Adrenal gland (tissue), 12 donors: ENCODE measurements around the gene PLS1. TPM values are rescaled to one million over a fixed set of nuclear protein-coding genes. Genes with fewer than 3 reads are reported as not detected.

Source experiments
- DNase-seq, 7 donors: peaks; one replicate each; pipeline ENCODE4 v3.0.0-alpha.2; 2019 to 2020
- H3K27ac ChIP-seq, 5 donors: fragments of 200-600 bp; sonication (generic) in 4 of 5; 1 replicate in 3 of 5; 2 replicates in 2 of 5; pipeline versions ENCODE4 v1.5.1 to v1.8.0; 2016 to 2020; ENCODE audit warnings: mild to moderate bottlenecking in 1 of 5
- H3K27me3 ChIP-seq: fragments of 200-600 bp; 2 replicates; pipeline ENCODE4 v1.8.0; 2021
- H3K36me3 ChIP-seq, 2 donors: fragments of 200-600 bp; replicated peaks in 1 of 2; 1 replicate in 1 of 2; 2 replicates in 1 of 2; pipeline versions ENCODE4 v1.5.1 to v1.8.0; 2018 to 2022
- H3K4me1 ChIP-seq, 2 donors: fragments of 200-600 bp; replicated peaks in 1 of 2; 1 replicate in 1 of 2; 2 replicates in 1 of 2; pipeline versions ENCODE4 v1.5.1 to v1.8.0; 2018 to 2021
- H3K4me3 ChIP-seq, 4 donors: fragments of 200-600 bp; sonication (generic) in 3 of 4; one replicate each; pipeline ENCODE4 v1.5.1; 2016 to 2018
- H3K9me3 ChIP-seq, 3 donors: fragments of 200-600 bp; sonication (generic) in 1 of 3; replicated peaks in 1 of 3; 1 replicate in 2 of 3; 2 replicates in 1 of 3; pipeline versions ENCODE4 v1.5.1 to v1.8.0; 2016 to 2021
- POLR2A ChIP-seq, 2 donors: fragments of 450-650 bp; IDR thresholded peaks; one replicate each; pipeline ENCODE4 v1.6.1; 2017; ENCODE audit warnings: antibody characterized with exemption in 2 of 2, mild to moderate bottlenecking in 2 of 2, moderate library complexity in 1 of 2
- WGBS, 4 donors: extraction: QIAGEN DNeasy Blood & Tissue Kit in 2 of 4; methylation state at CpG; one replicate each; pipeline versions ENCODE4 v1.1.5 to v1.1.7; 2013 to 2017; 5-methylcytosine and 5-hydroxymethylcytosine counted together
- intact Hi-C, 2 donors: fragments of 100-400 bp; cut with DNase I; formaldehyde crosslinking; loops; one replicate each; pipeline versions ENCODE4 v1.14.1 to v1.15.0; 2022 to 2023
- polyA plus RNA-seq, 3 donors: library from polyadenylated mRNA; stranded (reverse); fragments of 200-250 nt in 2 of 3; fragments of 350-450 nt in 1 of 3; fragmentation: Illumina TruSeq in 1 of 3; extraction: RNeasy Lipid Tissue Mini Kit (QIAGEN cat#74804) in 1 of 3; gene quantifications; one replicate each; pipeline ENCODE4 v1.2.3, GENCODE V29; 2013 to 2014
- total RNA-seq, 9 donors: library from RNA; depleted of rRNA in 4 of 9; stranded (reverse); fragments of >200 nt in 4 of 9; fragments of 120-200 nt in 1 of 9; fragmentation: NEBNext Ultra II Directional in 1 of 9; extraction: Animal tissue kit (Norgen Biotek cat#: 25700) in 1 of 9; gene quantifications; one replicate each; pipeline versions ENCODE4 v1.1.0 to v1.2.4, GENCODE V29; 2013 to 2023
- TF ChIP-seq, protein P1 (sequence below), 6 experiments: fragments of 450-650 bp in 4 of 6; fragments of 200-600 bp in 2 of 6; sonication (generic) in 1 of 6; IDR thresholded peaks; 1 replicate in 5 of 6; 2 replicates in 1 of 6; pipeline versions ENCODE4 v1.5.1 to v1.8.0; 2016 to 2021; ENCODE audit warnings: antibody characterized with exemption in 6 of 6, mild to moderate bottlenecking in 2 of 6, moderate library complexity in 1 of 6
- donor health status: healthy with polysubstance abuse.
- donor health status: Bipolar disorder and iron deficiency.
- donor health status: DM: yes; HTN: yes; CAD: no.
- donor health status: DM: no; HTN: no; CAD: no.
- donor health status: DM: no; HTN: no; CAD: no.
- donor health status: DM: yes; HTN: yes; CAD: no.

The PLS1 gene
- total and polyA plus RNA-seq, 12 donors: 0.74 to 12.9 (median 7.9) TPM

DNA sequence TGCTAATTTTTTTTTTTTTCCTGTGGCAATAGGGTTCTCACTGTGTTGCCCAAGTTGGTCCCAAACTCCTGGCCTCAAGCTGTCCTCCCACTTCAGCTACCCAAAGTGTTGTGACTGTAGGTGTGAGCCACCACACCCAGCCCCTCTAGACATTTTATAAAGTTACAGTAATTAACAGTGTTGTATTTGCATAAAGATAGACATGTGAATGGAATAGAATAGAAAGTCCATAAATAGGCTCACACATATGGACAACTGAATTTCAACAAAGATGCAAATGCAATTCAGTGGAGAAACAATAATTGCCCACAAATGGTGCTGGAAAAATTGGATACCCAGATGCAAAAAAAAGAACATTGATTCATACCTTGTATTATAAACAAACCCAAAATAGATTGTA is 39.9 kb downstream of the PLS1 start:
- Histone ChIP-seq H3K4me3 (no peak overlapping the region), H3K27ac (no peak overlapping the region), H3K4me1 (no peaks in the 10 kb centered on the region), H3K27me3 (no peaks in the 10 kb centered on the region), H3K9me3 (no peaks in the 10 kb centered on the region), H3K36me3 (no peaks in the 10 kb centered on the region)
- no peak for DNase-seq
- intact Hi-C loops: no loop called here
- TF ChIP-seq, protein P1, sequence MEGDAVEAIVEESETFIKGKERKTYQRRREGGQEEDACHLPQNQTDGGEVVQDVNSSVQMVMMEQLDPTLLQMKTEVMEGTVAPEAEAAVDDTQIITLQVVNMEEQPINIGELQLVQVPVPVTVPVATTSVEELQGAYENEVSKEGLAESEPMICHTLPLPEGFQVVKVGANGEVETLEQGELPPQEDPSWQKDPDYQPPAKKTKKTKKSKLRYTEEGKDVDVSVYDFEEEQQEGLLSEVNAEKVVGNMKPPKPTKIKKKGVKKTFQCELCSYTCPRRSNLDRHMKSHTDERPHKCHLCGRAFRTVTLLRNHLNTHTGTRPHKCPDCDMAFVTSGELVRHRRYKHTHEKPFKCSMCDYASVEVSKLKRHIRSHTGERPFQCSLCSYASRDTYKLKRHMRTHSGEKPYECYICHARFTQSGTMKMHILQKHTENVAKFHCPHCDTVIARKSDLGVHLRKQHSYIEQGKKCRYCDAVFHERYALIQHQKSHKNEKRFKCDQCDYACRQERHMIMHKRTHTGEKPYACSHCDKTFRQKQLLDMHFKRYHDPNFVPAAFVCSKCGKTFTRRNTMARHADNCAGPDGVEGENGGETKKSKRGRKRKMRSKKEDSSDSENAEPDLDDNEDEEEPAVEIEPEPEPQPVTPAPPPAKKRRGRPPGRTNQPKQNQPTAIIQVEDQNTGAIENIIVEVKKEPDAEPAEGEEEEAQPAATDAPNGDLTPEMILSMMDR (IDR thresholded peaks at IDR 0.05): no peak
- TF ChIP-seq POLR2A (IDR thresholded peaks at IDR 0.05): no peak

DNA sequence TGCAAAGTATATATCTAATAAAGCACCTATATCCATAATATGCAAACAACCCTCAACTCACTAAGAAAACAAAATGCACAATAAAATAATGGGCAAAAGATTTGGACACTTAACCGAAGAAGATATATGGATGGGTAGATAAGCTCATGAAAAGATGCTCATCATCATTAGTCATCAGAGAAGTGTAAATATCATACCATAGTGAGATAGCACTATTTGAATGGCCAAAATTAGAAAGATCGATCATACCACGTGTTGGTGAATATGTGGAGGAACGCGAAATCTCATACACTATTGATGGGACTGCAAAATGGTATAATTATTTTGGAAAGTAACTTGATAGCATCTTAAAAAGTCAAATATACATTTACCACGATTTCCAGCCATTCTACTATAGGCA is 40.5 kb downstream of the PLS1 start:
- intact Hi-C loops: no loop called here
- no peak for TF ChIP-seq POLR2A (IDR thresholded peaks at IDR 0.05)
- TF ChIP-seq, protein P1 (IDR thresholded peaks at IDR 0.05): no peak
- 88 to 93% (median 90%) methylated on average over 6 of the region's 6 CpGs for WGBS, 4 donors
- Histone ChIP-seq H3K4me1 (no peaks in the 10 kb centered on the region), H3K36me3 (no peaks in the 10 kb centered on the region), H3K27me3 (no peaks in the 10 kb centered on the region), H3K9me3 (no peaks in the 10 kb centered on the region), H3K27ac (no peak overlapping the region), H3K4me3 (no peak overlapping the region)
- DNase-seq: no peak

DNA sequence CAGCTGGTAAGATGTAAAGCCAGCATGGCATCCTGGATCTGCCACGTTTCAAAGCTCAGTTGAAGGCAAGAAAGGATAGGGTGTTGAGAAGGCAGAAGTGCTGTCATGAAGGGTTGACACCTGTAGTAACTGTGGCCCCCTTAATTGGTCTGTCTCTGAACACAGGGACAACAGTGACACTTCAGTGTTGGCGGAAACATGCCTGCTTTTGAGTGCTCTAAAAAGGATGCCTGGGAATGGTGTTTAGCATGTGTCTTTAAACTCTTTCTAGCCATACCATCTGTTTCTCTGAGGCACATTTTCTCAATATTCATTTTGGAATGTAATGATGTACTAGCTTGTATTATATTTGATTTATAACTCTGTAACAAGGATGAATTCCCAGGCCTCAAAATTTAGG is 42.1 kb downstream of the PLS1 start:
- intact Hi-C loops: no loop called here
- H3K27ac ChIP-seq: no peak overlapping the region
- H3K9me3 ChIP-seq: no peaks in the 10 kb centered on the region
- H3K4me3 ChIP-seq: no peak overlapping the region
- H3K4me1 ChIP-seq: no peaks in the 10 kb centered on the region
- 65 to 77% (median 72%) methylated on average over 2 of the region's 2 CpGs for WGBS, 4 donors
- no peaks in the 10 kb centered on the region for H3K36me3 ChIP-seq
- no peak for DNase-seq
- no peak for TF ChIP-seq POLR2A (IDR thresholded peaks at IDR 0.05)
- TF ChIP-seq, protein P1 (IDR thresholded peaks at IDR 0.05): no peak
- H3K27me3 ChIP-seq: no peaks in the 10 kb centered on the region

DNA sequence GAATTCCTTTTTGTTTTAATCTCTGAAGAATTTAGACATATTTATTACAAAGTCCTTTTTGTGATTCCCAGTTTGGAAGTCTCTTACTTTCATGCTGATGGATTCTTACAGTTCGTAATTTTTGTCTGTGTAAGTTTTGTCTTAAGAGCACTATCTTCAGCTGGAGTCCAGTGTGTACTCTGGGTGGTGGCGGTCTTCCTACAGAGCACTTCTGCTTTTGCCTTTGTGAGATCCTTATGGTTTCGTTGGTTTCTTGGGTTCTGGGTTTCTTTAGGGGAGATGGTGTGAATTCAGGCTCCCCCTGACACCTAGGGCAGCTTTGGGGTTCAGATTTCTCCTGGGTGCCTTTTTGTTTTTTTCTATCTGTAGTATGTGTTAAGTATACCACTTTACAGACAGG is 45.3 kb downstream of the PLS1 start:
- Histone ChIP-seq H3K4me1 (no peaks in the 10 kb centered on the region), H3K27me3 (no peaks in the 10 kb centered on the region), H3K9me3 (no peaks in the 10 kb centered on the region), H3K4me3 (no peak overlapping the region), H3K27ac (no peak overlapping the region), H3K36me3 (no peaks in the 10 kb centered on the region)
- intact Hi-C loops: no loop called here
- 64 to 83% (median 72%) methylated on average over 3 of the region's 3 CpGs for WGBS, 4 donors
- no peak for TF ChIP-seq POLR2A (IDR thresholded peaks at IDR 0.05)
- no peak for DNase-seq

DNA sequence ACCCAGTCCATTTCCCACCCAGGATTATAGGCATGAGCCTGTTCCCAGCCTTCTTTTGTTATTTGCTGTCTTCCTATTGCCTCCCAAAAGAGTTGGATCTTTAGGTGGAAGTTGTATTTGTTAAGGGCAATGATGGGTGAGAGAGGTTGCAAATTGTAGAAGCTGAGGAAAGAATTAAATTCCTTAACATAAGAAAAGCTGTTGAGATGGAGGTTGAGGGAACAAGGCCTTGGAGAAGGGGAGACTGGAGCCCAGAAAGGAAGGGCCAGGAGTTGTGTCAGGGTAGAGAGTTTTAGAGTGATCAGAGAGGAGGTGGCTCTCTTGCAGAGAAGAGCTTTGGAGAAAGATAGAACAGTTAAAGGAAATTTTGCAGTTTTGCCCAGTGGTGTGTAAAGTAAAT is 46.8 kb downstream of the PLS1 start:
- H3K9me3 ChIP-seq: no peaks in the 10 kb centered on the region
- H3K4me1 ChIP-seq: no peaks in the 10 kb centered on the region
- H3K27ac ChIP-seq: no peak overlapping the region
- DNase-seq: no peak
- no peaks in the 10 kb centered on the region for H3K36me3 ChIP-seq
- H3K27me3 ChIP-seq: no peaks in the 10 kb centered on the region
- no peak overlapping the region for H3K4me3 ChIP-seq
- TF ChIP-seq, protein P1 (IDR thresholded peaks at IDR 0.05): no peak
- TF ChIP-seq POLR2A (IDR thresholded peaks at IDR 0.05): no peak
- intact Hi-C loops: no loop called here
